GM19395 (cell line): ENCODE results near the gene SLC16A1.
"Not testable (repeated sequence)": the region's sequence is repeated elsewhere in the genome, so short reads cannot be mapped to it uniquely, and the experiment has no call there.

Experiments used
- ATAC-seq: cut with Tn5 transposase; IDR thresholded peaks from one replicate; pipeline ENCODE4 v1.9.1; 2021; ENCODE audit warnings: mild to moderate bottlenecking, moderate library complexity; ENCODE audit not compliant: unreplicated experiment

SLC16A1 gene

GRCh38 chr1:112927462-112927990 lies 28.5 kb downstream of the SLC16A1 start:
- no peak for ATAC-seq

DNA sequence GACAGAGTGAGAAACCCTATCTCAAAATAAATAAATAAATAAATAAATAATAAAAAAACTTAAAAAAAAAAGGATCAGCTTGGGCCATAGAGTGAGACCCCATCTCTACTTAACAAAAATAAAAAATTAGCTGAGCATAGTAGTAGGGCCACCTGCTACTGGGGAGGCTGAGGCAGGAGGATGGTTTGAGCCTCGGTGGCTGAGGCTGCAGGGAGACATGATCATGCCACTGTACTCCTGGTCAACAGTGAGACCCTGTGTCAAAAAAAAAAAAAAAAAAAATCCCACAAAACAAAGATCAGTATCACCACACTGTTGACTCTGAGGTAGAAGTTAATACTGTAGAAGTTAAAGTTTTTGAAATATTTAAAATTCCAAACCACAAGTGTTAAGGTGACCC lies 29.1 kb downstream of the SLC16A1 start:
- no peak for ATAC-seq

DNA sequence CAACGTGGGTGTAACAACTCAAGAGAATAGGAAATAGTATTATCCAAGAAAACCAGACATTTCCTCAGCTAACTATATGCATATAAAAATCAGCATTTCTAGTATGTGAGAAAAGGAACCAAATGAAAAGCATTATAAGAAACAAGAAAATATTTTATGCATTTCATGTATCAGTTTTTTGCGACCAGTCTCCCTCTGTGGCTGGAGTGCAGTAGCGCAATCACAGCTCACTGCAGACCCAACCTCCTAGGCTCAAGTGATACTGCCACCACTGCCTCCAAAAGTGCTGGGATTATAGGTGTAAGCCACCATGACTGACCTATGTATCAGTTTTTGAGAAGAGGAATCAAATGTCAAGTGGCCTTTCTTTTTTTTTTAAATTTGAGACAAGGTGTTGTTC lies 31.0 kb downstream of the SLC16A1 start:
- no peak for ATAC-seq

GRCh38 chr1:112923959-112924349 lies 32.0 kb downstream of the SLC16A1 start:
- ATAC-seq, result no peak

DNA sequence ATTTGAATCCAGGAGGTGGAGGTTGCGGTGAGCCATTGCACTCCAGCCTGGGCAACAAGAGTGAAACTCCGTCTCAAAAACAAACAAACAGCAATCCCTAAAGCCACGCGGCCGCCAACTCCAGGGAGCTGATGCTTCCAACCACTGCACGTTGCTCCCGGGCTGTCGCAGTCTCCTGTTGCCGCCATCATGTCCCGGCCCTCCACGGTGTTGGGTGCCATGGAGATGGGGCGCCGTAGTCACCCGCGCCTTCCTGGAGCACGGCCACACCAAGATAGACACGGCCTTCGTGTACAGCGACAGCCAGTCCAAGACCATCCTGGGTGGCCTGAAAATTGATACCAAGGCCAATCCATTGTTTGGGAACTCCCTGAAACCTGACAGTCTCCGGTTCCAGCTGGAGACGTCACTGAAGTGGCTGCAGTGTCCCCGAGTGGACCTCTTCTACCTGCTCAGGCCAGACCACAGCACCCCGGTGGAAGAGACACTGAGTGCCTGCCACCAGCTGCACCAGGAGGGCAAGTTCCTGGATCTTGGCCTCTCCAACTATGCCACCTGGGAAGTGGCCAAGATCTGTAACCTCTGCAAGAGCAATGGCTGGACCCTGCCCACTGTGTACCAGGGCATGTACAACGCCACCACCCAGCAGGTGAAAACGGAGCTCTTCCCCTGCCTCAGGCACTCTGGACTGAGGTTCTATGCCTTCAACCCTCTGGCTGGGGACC lies 32.6 kb downstream of the SLC16A1 start:
- no peak for ATAC-seq

- no peak for ATAC-seq
These were observed 44.3 kb downstream of the SLC16A1 start for GRCh38 chr1:112911506-112912220.

DNA sequence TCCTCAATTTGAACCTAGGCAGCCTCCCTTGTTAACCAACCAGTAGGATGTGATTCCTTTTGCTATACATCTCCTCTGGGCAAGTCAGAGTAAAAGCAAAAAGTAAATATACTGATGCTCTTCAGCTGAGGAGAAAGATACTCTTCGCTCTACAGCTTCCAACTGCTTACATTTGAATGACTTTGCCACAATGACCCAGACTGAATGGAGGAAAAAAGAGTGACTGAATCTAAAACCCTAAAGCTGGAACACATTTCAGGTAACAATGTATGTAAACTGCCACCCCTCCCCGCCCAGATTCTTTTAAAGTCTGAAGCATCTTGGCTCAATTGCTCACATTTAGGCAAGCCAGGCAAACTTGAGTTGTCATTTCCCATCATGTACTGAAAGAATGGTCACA lies 46.1 kb downstream of the SLC16A1 start:
- no peak for ATAC-seq

- ATAC-seq, result no peak
These were observed 49.8 kb downstream of the SLC16A1 start for GRCh38 chr1:112906150-112906698.

DNA sequence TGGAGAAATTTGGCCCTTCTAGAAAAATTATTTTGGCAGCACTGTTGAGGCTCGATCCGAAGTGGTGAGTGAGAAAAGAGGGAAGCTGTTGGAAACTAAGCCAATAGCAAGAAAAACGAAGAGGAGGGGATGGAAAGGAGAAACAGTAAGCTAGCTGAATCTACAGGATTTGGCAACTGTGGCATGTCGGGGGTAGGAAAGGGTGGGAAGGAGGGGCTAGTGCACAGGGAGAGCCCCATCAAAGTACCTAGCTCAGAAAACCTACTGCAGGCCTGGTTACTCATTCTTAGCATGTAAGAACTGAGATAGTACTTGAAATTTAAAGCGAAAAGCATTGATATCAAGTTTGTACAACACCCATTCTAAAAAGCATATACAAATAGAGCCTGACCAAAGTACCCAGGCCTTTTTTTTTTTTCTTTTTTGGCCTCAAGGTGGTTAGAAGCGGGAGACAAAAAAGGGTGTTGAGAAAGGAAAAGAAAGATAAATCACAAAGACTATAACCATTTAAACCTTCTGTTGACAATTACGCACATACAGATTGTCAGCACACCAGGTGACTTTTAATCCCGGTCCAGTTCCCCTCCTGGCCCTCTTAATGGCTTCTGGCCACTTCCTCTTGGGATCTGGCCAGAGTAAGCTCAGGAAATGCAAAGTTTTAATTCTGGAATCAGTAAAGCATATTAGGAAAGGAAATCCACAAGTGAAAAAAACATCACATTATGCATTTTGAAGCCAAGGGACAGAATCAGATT lies 50.4 kb downstream of the SLC16A1 start:
- no peak for ATAC-seq

DNA sequence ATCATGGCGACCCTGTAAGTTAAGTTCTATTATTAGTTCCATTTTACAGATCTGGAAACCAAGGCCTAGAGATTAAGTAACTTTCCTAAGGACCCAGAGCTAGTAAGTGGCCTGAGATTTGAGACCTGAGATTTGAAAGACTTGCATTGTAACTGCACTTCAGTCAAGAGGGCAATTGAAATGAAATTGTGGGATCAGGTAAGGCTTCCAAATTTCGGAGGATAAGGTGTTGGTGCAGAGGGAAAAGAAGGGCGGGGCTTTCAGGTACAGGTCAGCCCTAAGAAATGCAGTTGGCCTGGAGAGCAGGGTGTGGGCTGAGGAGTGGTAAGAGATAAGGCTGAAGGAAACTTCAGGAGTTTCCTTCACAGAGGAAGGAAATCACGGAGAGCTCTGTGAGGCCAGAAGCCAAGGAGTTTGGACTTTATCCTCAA lies 51.1 kb downstream of the SLC16A1 start:
- ATAC-seq, result no peak

- ATAC-seq, result no peak
These were observed 51.7 kb downstream of the SLC16A1 start for GRCh38 chr1:112904071-112904830.

DNA sequence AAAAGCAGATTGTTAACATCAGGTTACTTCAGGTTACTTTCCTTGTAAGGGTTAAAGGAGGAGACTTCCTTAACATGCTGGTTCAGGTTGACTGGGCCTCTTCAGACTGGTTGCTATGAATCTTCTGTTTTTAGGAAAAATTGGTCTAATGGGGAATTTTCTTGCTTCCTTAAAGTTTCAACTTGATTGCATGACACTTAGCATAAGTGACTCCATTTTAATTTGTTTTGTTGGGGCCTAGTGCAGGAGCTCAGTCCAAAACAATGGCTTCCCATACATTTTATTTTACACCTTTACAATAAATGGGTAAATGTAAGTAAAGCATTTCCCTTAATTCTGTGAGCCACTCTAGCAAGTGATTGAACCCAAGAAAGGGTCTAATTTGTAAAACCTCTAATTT lies 53.8 kb downstream of the SLC16A1 start:
- no peak for ATAC-seq

- no peak for ATAC-seq
These were observed 54.6 kb downstream of the SLC16A1 start for GRCh38 chr1:112901387-112901786.

GRCh38 chr1:112896783-112897182 lies 59.2 kb downstream of the SLC16A1 start:
- ATAC-seq, result no peak

- ATAC-seq, result no peak
These were observed 61.4 kb downstream of the SLC16A1 start for GRCh38 chr1:112894561-112895011.

- ATAC-seq, result no peak
These were observed 62.0 kb downstream of the SLC16A1 start for GRCh38 chr1:112894010-112894292.

DNA sequence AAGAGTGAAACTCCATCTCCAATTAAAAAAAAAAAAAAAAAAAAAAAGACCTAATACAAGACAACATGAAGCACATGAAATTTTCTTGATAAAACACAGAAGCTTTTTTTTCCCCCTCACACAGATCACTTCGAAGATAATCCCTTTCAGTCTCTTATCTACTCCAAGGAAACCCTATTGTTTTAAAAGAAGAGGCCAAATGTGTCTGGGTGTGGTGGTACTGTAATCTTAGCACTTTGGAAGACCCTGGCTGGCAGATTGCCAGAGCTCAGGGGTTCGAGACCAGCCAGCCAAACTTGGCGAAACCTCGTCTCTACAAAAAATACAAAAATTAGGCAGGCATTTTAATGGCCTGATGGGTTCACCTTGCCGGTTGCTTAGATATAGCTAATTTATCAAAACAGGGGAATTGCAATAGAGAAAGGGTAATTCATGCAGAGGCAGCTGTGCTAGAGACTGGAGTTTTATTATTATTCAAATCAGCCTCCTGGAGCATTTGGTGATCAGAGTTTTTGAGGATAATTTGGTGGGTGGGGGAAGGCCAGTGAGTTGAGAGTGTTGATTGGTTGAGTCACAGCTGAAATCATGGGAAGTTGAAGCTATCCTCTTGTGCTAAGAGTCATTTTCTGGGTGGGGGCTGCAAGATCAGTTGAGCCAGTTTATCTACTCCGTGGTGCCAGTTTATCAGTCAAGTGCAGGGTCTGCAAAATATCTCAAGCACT lies 62.5 kb downstream of the SLC16A1 start:
- no peak for ATAC-seq

DNA sequence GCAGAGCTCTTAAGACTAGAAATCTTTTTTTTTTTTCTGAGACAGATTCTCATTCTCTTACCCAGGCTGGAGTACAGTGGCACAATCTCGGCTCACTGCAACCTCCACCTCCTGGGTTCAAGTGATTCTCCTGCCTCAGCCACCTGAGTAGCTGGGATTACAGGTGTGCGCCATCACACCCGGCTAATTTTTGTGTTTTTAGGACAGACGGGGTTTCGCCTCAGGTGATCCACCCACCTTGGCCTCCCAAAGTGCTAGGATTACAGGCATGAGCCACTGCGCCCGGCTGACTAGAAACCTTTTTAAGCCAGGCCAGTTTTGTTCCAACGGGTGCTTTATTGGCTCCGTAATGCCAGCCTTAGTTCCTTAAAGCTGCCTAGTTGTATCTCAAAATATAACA lies 66.1 kb downstream of the SLC16A1 start:
- not testable (repeated sequence) for ATAC-seq

DNA sequence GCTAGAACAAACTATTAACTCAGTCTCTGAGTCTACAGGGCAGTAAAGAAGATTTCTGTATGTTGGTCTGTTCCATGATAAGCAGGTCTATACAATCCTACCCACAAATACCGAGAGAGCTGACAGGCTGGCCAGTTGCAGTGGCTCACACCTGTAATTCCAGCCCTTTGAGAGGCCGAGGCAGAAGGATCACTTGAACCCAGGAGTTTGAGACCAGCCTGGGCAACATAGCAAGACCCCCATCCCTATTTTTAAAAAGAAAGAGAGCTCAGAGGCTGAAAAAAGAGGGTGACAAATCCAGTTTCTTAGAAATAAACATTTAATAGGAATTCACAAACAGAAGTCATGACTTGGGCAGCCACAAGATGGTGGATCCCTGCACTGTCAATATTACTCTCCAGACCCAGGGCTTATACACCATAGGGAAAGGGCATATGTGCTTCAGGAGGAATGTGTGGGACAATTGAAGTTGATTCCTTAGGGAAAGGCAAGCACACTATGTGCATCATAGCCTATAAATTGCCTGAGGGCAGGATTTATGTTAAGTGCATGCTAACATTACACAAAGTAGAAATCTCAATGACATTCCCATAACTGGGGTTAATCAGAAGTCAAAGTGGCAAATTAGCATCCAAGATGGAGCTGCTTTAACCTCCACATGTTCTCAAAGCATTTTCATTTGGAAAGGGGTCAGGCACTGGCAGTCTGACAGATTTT lies 66.8 kb downstream of the SLC16A1 start:
- no peak for ATAC-seq
